ENCODE measurements around the gene DYSF. TPM values are rescaled to one million over a fixed set of nuclear protein-coding genes. Genes with fewer than 3 reads are reported as not detected.

DYSF gene
- polyA plus RNA-seq, 3 donors from 2014 or later, result 3.4 to 5.0 (median 4.2) TPM

DNA sequence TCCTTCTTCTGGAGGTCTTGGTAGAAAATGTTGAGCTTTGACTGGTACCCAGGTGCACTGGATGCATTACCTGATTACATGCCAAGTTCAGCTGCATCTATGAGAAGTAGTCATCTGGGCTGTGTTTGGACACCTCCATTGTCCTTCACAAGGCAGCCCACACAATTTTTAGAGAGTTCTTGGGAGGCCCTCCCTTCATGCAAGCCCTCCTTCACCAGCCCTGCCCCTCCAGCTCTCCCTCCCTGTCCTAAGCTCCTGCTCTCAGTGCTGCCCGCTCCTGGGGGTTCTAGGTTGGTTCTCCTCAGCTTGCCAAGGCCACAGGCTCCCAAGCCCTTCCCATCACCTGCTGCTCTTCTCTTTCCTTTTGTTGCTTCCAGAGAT is 148.7 kb downstream of the DYSF start:
- Mint-ChIP-seq H3K27ac (peak overlapping the region in 1 of 6 donors; percentile 63), H3K4me1 (peaks cover 20 to 38% of the 10 kb centered on the region in 2 donors), H3K4me3 (no peak overlapping the region), H3K9me3 (no peaks in the 10 kb centered on the region), H3K36me3 (no peaks in the 10 kb centered on the region), H3K27me3 (ENCODE audit: low read depth in 3 of 3) (peaks cover 0 to 3% (median 2%) of the 10 kb centered on the region in 3 donors)
- DNase-seq, result no peak

DNA sequence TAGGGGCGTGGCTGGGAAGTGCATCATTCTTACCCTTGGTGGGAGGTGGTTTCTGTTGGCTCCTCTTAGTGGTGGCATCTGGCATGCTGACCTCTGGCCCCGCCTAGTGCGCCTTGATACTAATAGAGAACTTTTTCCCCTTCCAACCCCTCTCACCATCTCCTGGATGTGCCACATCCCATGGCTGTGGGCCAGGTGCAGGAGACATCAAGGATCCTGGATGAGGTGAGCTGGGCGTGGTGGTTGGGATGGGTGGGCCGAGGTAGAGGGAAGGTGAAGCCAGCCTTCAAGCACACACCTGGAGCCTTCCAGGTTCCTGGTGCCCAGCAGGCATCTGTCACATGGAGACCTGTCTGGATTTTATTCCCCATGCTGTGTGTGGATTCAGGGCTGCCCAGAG is 149.2 kb downstream of the DYSF start:
- H3K4me1 Mint-ChIP-seq, result peaks cover 20 to 41% of the 10 kb centered on the region in 2 donors

GRCh38 chr2:71603311-71603811 is 150.0 kb downstream of the DYSF start:
- Mint-ChIP-seq H3K27me3 (ENCODE audit: low read depth in 3 of 3) (peaks cover 0 to 3% (median 2%) of the 10 kb centered on the region in 3 donors), H3K9me3 (no peaks in the 10 kb centered on the region), H3K4me1 (peaks cover 20 to 41% of the 10 kb centered on the region in 2 donors), H3K36me3 (no peaks in the 10 kb centered on the region), H3K27ac (peak overlapping the region in 3 of 6 donors; percentile 31 to 84 (median 63)), H3K4me3 (peak overlapping the region in 4 of 5 donors; percentile 25 to 74 (median 42))
- peak in 1 of 3 donors; percentile 13 for DNase-seq

More for the DNA sequence above, 149.2 kb downstream of the DYSF start:
- Mint-ChIP-seq H3K27me3 (ENCODE audit: low read depth in 3 of 3) (peaks cover 0 to 3% (median 2%) of the 10 kb centered on the region in 3 donors), H3K27ac (peak overlapping the region in 2 of 6 donors; percentile 37 to 63), H3K4me3 (peak overlapping the region in 1 of 5 donors; percentile 74), H3K9me3 (no peaks in the 10 kb centered on the region), H3K36me3 (no peaks in the 10 kb centered on the region)
- DNase-seq, result no peak

DNA sequence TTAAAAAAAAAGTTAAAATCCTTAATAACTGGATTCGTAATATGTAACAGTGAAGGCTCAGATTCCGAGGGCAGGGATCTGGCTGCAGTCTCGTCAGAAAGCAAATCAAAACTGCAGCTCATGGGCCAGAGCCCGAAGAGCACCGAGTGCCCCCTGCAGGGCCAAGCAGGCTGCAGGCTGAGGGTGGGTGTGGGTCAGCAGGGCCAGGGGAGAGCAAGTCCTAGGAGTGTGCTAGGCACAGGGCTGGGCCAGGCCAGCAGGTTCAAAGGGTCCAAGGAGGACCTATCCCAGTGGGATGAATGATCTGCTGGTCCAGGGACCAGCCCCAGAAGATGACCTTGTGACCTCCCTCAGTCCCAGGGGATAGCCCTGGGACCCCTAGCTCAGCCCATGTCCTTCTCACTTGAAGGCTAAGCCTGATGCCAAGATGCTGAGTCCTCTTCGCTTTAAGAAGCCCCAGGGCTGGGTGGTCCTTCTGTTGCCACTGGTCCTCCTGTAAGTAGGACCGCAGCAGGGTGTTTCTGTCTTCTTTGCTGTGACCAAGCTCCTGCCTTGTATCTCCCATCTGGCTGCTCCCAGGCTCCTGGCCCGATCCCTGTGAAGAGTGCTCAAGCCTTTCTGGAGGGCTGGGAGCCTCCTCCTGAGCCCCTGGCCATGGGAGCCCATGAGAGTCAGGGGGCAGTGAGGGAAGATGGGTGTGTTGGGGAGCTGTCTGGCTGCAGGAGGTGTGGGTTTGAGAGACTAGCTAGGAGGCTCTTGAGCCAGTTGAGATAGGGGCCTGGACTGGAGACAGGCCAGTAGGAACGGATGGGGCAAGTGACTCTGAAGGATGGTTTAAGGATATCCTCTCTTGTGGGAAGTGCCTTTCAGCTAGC is 150.7 kb downstream of the DYSF start:
- DNase-seq, result no peak
- H3K36me3 Mint-ChIP-seq, result no peaks in the 10 kb centered on the region
- peaks cover 0 to 3% (median 2%) of the 10 kb centered on the region in 3 donors for H3K27me3 Mint-ChIP-seq (ENCODE audit: low read depth in 3 of 3)
- H3K4me1 Mint-ChIP-seq, result peaks cover 20 to 41% of the 10 kb centered on the region in 2 donors
- peak overlapping the region in 1 of 5 donors; percentile 3 for H3K4me3 Mint-ChIP-seq
- no peaks in the 10 kb centered on the region for H3K9me3 Mint-ChIP-seq
- H3K27ac Mint-ChIP-seq, result no peak overlapping the region

GRCh38 chr2:71604726-71605120 is 151.4 kb downstream of the DYSF start:
- peak overlapping the region in 1 of 6 donors; percentile 41 for H3K27ac Mint-ChIP-seq

DNA sequence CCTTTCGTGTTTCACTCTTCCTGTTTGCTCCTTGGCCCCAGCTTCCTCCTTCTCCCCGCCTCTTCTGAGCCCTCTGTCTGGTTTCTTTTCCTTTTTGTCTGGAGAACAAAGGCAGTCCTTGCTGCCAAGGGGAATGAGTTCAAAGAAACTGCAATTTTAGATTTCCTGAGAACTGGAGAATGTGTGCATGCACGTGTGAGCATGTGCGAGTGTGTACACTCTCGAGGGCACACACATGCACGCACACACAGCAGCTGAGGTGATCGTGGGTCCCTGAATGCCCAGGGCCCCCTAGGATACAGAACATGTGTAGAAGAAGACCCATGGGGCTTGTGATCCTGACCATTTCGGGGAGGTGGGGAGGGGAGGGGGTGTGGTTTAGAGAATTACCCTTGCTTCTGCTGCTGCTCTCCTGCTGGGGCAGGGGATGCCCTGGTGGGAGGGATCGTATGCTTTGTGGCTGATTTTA is 151.8 kb downstream of the DYSF start:
- H3K36me3 Mint-ChIP-seq, result no peaks in the 10 kb centered on the region
- H3K27me3 Mint-ChIP-seq (ENCODE audit: low read depth in 3 of 3), result peaks cover 0 to 2% (median 0%) of the 10 kb centered on the region in 3 donors
- peak overlapping the region in 2 of 5 donors; percentile 55 to 56 for H3K4me3 Mint-ChIP-seq
- no peaks in the 10 kb centered on the region for H3K9me3 Mint-ChIP-seq
- peak overlapping the region in 3 of 6 donors; percentile 15 to 41 (median 28) for H3K27ac Mint-ChIP-seq
- peaks cover 20 to 41% of the 10 kb centered on the region in 2 donors for H3K4me1 Mint-ChIP-seq
- no peak for DNase-seq

More at GRCh38 chr2:71604726-71605120, 151.4 kb downstream of the DYSF start:
- Mint-ChIP-seq H3K4me3 (peak overlapping the region in 2 of 5 donors; percentile 55 to 56), H3K27me3 (ENCODE audit: low read depth in 3 of 3) (peaks cover 0 to 2% (median 0%) of the 10 kb centered on the region in 3 donors), H3K36me3 (no peaks in the 10 kb centered on the region), H3K9me3 (no peaks in the 10 kb centered on the region), H3K4me1 (peaks cover 20 to 41% of the 10 kb centered on the region in 2 donors)
- DNase-seq, result no peak

GRCh38 chr2:71605781-71606241 is 152.4 kb downstream of the DYSF start:
- H3K9me3 Mint-ChIP-seq, result no peaks in the 10 kb centered on the region
- peaks cover 20 to 41% of the 10 kb centered on the region in 2 donors for H3K4me1 Mint-ChIP-seq
- no peak for DNase-seq
- H3K4me3 Mint-ChIP-seq, result no peak overlapping the region
- H3K27me3 Mint-ChIP-seq (ENCODE audit: low read depth in 3 of 3), result peaks cover 0 to 2% (median 0%) of the 10 kb centered on the region in 3 donors
- H3K36me3 Mint-ChIP-seq, result no peaks in the 10 kb centered on the region
- H3K27ac Mint-ChIP-seq, result no peak overlapping the region

- Mint-ChIP-seq H3K27ac (no peak overlapping the region), H3K4me1 (peaks cover 20 to 41% of the 10 kb centered on the region in 2 donors), H3K9me3 (no peaks in the 10 kb centered on the region), H3K27me3 (ENCODE audit: low read depth in 3 of 3) (peaks cover 0 to 2% (median 0%) of the 10 kb centered on the region in 3 donors), H3K4me3 (no peak overlapping the region), H3K36me3 (no peaks in the 10 kb centered on the region)
- DNase-seq, result no peak
Measured at GRCh38 chr2:71606244-71606643, 152.9 kb downstream of the DYSF start.

DNA sequence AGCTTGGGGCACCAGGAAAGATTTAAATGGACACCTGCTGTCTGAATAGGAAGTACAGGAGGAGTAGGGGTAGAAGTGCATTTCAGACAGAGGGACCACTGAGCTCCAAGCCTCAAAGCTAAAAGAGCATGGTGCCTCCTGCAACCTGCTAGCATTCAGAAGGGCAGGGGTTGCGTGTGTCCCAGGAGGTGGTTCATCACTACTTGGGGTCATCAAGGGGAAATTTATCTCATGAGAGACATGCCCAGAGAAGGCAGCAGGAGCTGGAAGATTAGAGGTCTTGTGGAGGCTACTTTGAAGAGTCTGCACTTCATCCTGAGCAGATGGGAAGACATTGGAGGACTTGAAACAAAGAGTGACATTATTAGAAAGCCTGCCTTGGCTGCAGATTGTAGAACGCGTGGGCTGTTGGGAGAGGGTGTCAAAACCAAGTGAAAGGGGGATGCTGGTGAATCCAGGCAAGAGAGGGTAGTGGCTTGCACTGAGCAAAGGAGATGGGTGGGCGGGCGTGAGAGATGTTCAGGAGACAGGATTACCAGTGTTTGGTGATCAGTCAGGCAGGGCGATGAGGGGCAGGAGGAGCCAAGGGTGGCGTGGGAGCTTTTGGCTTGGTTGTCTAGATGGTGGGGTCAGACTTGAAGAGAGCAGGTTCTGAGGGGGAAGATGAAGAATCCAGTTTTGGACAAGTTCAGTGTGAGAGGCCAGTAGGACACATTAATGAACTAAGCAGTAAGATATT is 154.0 kb downstream of the DYSF start:
- H3K27ac Mint-ChIP-seq, result no peak overlapping the region
- no peaks in the 10 kb centered on the region for H3K9me3 Mint-ChIP-seq
- peaks cover 20 to 35% of the 10 kb centered on the region in 2 donors for H3K4me1 Mint-ChIP-seq
- no peak for DNase-seq
- no peak overlapping the region for H3K4me3 Mint-ChIP-seq
- no peaks in the 10 kb centered on the region for H3K36me3 Mint-ChIP-seq
- H3K27me3 Mint-ChIP-seq (ENCODE audit: low read depth in 3 of 3), result no peaks in the 10 kb centered on the region

DNA sequence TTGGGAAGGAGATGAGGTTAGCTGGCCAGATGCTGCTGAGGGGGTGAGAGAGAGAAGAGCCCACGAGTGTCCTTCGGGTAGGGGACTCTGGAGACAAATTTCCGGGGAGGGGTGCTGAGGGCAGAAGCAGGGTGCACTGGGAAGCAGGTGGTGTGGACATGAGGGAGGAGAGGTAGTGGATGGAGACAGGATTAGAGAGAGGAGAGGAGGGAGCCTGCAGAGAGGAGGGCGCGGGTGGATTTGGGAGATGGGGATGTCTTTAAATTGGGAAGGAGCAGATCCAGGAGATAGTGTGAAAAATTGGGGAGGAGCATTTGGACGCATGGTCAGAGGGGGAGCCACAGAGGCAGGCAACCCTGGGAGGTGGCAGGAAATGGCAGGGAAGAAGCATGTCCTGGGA is 154.7 kb downstream of the DYSF start:
- Mint-ChIP-seq H3K4me3 (no peak overlapping the region), H3K4me1 (peaks cover 17 to 28% of the 10 kb centered on the region in 2 donors), H3K27ac (no peak overlapping the region), H3K27me3 (ENCODE audit: low read depth in 3 of 3) (no peaks in the 10 kb centered on the region), H3K9me3 (no peaks in the 10 kb centered on the region), H3K36me3 (no peaks in the 10 kb centered on the region)
- DNase-seq, result no peak

DNA sequence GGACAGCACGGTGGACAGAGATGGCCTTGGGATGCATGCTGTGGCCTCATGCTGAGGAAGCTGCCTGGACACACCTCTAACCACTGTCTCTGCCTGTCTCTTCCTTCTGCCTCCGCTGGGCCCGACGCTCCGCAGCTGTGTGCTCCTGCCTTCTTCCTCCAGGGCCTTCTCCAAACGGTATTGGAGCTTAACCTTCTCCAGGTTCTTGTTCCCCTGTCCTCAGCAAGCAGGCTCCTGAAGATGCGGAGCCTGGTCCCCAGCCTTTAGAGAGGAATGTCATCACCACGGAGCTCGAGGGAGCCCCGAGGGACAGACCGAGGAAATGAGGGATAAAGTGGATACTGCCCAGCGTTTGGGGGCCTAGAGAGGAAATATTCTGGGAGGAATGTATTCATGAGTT is 155.1 kb downstream of the DYSF start:
- H3K4me1 Mint-ChIP-seq, result peaks cover 13 to 23% of the 10 kb centered on the region in 2 donors

GRCh38 chr2:71609029-71609428 is 155.7 kb downstream of the DYSF start:
- H3K27me3 Mint-ChIP-seq (ENCODE audit: low read depth in 3 of 3), result no peaks in the 10 kb centered on the region
- no peak overlapping the region for H3K4me3 Mint-ChIP-seq
- H3K4me1 Mint-ChIP-seq, result peaks cover 9 to 19% of the 10 kb centered on the region in 2 donors
- no peaks in the 10 kb centered on the region for H3K36me3 Mint-ChIP-seq
- no peak for DNase-seq
- no peaks in the 10 kb centered on the region for H3K9me3 Mint-ChIP-seq
- no peak overlapping the region for H3K27ac Mint-ChIP-seq

More for the DNA sequence above, 155.1 kb downstream of the DYSF start:
- no peak for DNase-seq
- Mint-ChIP-seq H3K9me3 (no peaks in the 10 kb centered on the region), H3K4me3 (no peak overlapping the region), H3K27me3 (ENCODE audit: low read depth in 3 of 3) (no peaks in the 10 kb centered on the region), H3K36me3 (no peaks in the 10 kb centered on the region), H3K27ac (no peak overlapping the region)

GRCh38 chr2:71609441-71609840 is 156.1 kb downstream of the DYSF start:
- H3K27ac Mint-ChIP-seq, result no peak overlapping the region
- no peak for DNase-seq
- H3K36me3 Mint-ChIP-seq, result peaks cover 0 to 2% (median 0%) of the 10 kb centered on the region in 3 donors
- no peaks in the 10 kb centered on the region for H3K9me3 Mint-ChIP-seq
- H3K4me3 Mint-ChIP-seq, result no peak overlapping the region
- no peaks in the 10 kb centered on the region for H3K27me3 Mint-ChIP-seq (ENCODE audit: low read depth in 3 of 3)
- H3K4me1 Mint-ChIP-seq, result peaks cover 7 to 17% of the 10 kb centered on the region in 2 donors
